ENCODE data around the gene CCDC3. TPM values are rescaled to one million over a fixed set of nuclear protein-coding genes. Genes with fewer than 3 reads are reported as not detected.

The CCDC3 gene
- polyA plus RNA-seq, 2 of the 4 experiments (the other 2 are of a cell fraction) = 0.58 to 0.94 TPM

DNA sequence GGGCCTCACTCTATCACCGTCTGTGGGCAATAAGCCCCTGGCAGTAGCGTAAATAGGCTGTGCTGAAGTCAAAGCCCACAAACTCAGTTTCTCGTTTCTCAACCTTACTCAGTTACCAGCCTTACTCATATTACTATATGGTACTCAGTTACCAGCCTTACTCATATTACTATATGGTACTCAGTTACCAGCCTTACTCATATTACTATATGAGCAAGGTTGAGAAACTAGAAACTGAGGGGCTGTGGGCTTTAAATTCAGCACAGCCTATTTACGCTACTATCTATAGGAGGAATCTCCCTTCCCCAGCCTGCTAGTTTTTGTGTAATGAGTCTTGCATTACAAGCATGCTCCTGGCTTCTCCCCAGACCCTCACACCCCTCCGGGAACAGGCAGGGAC, 35.4 kb downstream of the CCDC3 start:
- H3K4me2 ChIP-seq = no peak overlapping the region
- ATAC-seq (no peak), FAIRE-seq (no peak), DNase-seq (ENCODE audit: low read depth in 1 of 2, low spot score in 1 of 2) (no peak)
- ChIA-PET POLR2A (no interaction called here), CTCF (interaction anchor here (0.5 kb wide), 1 partner anchor 336 kb away, joined by 4 read pairs; no protein-coding TSS in a partner anchor)
- H3K9me3 ChIP-seq = peaks cover 8% of the 10 kb centered on the region; the same call in 2 of the 3 replicates
- H3K27ac ChIP-seq = no peak overlapping the region
- H3K4me1 ChIP-seq = no peaks in the 10 kb centered on the region
- no peak overlapping the region for H3K4me3 ChIP-seq
- 58% methylated on average over 5 of the region's 5 CpGs for WGBS (ENCODE audit: missing lambda C conversion rate)
- TF ChIP-seq ZNF302 (CRISPR knock-in tag; IDR thresholded peaks at IDR 0.05) (no peak), TFCP2L1 (CRISPR knock-in tag; IDR thresholded peaks at IDR 0.05) (no peak)

DNA sequence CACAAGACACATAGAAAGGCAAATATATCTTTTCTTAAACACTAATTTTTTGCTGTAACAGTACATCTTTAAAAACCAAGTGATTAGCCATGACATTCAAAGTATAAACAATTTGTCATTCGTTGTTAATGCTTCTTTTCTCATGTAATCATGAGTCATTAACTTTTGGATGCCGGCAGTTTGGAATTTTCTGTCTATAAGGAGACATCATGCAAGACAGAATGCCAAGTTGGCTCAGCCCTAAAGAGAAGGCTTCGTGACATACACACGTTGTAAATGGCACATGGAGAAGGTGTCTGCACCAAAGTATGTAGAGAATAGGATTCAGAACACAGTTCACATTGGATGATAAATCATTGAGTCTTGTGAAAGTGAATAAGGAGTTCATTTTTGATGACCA, 35.9 kb downstream of the CCDC3 start:
- ATAC-seq (no peak), DNase-seq (ENCODE audit: low read depth in 1 of 2, low spot score in 1 of 2) (no peak), FAIRE-seq (no peak)
- TF ChIP-seq FOXS1 (CRISPR knock-in tag; IDR thresholded peaks at IDR 0.05) = no peak
- no peak for TF ChIP-seq CEBPB (IDR thresholded peaks at IDR 0.05)
- TF ChIP-seq EHF (CRISPR knock-in tag; IDR thresholded peaks at IDR 0.05) = no peak
- no peak for TF ChIP-seq EHMT2 (IDR thresholded peaks at IDR 0.05; ENCODE audit: low read depth)
- TF ChIP-seq CHD2 (IDR thresholded peaks at IDR 0.05; ENCODE audit: low read length, partially characterized antibody) = no peak
- TF ChIP-seq ZC3H11A (IDR thresholded peaks at IDR 0.05) = no peak
- no peak for TF ChIP-seq ZNF302 (CRISPR knock-in tag; IDR thresholded peaks at IDR 0.05)
- TF ChIP-seq MYC (IDR thresholded peaks at IDR 0.05; ENCODE audit: borderline replicate concordance, low read length) = no peak
- no peak for TF ChIP-seq SREBF2 (IDR thresholded peaks at IDR 0.05)
- no peak for TF ChIP-seq JUNB (IDR thresholded peaks at IDR 0.05)
- TF ChIP-seq, protein P1, sequence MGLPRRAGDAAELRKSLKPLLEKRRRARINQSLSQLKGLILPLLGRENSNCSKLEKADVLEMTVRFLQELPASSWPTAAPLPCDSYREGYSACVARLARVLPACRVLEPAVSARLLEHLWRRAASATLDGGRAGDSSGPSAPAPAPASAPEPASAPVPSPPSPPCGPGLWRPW (IDR thresholded peaks at IDR 0.05) = no peak
- no peak for TF ChIP-seq POLR2AphosphoS2 (conservative IDR thresholded peaks at IDR 0.05; ENCODE audit: low read length)
- no peak for TF ChIP-seq TFCP2L1 (CRISPR knock-in tag; IDR thresholded peaks at IDR 0.05)
- TF ChIP-seq KDM5A (IDR thresholded peaks at IDR 0.05) = no peak
- no peak for TF ChIP-seq ESRRA (IDR thresholded peaks at IDR 0.05; ENCODE audit: borderline replicate concordance, low read length)
- no peak for TF ChIP-seq NFE2L2 (conservative IDR thresholded peaks at IDR 0.05; ENCODE audit: low read length)
- 4% methylated on average over 4 of the region's 4 CpGs for WGBS (ENCODE audit: missing lambda C conversion rate)
- H3K4me1 ChIP-seq = no peaks in the 10 kb centered on the region
- ChIA-PET CTCF (no interaction called here), POLR2A (no interaction called here)
- H3K4me3 ChIP-seq = no peak overlapping the region
- peaks cover 8% of the 10 kb centered on the region; the same call in 2 of the 3 replicates for H3K9me3 ChIP-seq
- H3K27ac ChIP-seq = no peak overlapping the region
- H3K4me2 ChIP-seq = no peak overlapping the region

GRCh38 chr10:12962556-12962955, 39.0 kb downstream of the CCDC3 start:
- ChIA-PET POLR2A (no interaction called here), CTCF (interaction anchor here (0.5 to 1.5 kb wide), 5 partner anchors 14 to 748 kb away, joined by 3 to 5 read pairs (median 4); partner anchors contain the start of gene OPTN)
- H3K4me3 ChIP-seq = no peak overlapping the region

GRCh38 chr10:12961416-12962205, 39.9 kb downstream of the CCDC3 start:
- Histone ChIP-seq H3K9me3 (peaks cover 5% of the 10 kb centered on the region; the same call in 1 of the 3 replicates), H3K4me2 (no peak overlapping the region), H3K4me3 (no peak overlapping the region), H3K27ac (no peak overlapping the region), H3K4me1 (no peaks in the 10 kb centered on the region)
- no peak for TF ChIP-seq RCOR1 (IDR thresholded peaks at IDR 0.05; ENCODE audit: low read depth, low read length)
- TF ChIP-seq CEBPB (IDR thresholded peaks at IDR 0.05) = no peak
- TF ChIP-seq, protein P2, sequence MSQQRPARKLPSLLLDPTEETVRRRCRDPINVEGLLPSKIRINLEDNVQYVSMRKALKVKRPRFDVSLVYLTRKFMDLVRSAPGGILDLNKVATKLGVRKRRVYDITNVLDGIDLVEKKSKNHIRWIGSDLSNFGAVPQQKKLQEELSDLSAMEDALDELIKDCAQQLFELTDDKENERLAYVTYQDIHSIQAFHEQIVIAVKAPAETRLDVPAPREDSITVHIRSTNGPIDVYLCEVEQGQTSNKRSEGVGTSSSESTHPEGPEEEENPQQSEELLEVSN (IDR thresholded peaks at IDR 0.05; ENCODE audit: borderline replicate concordance, low read depth) = no peak
- TF ChIP-seq, protein P1 (IDR thresholded peaks at IDR 0.05) = no peak
- TF ChIP-seq TP53 (CRISPR knock-in tag; IDR thresholded peaks at IDR 0.05) = no peak
- no peak for TF ChIP-seq POLR2A (IDR thresholded peaks at IDR 0.05; ENCODE audit: low read length)
- TF ChIP-seq EP300 (IDR thresholded peaks at IDR 0.05) = no peak
- no peak for TF ChIP-seq TFCP2L1 (CRISPR knock-in tag; IDR thresholded peaks at IDR 0.05)
- TF ChIP-seq MYC (IDR thresholded peaks at IDR 0.05; ENCODE audit: borderline replicate concordance, low read length) = no peak
- TF ChIP-seq HEYL (CRISPR knock-in tag; IDR thresholded peaks at IDR 0.05) = no peak
- TF ChIP-seq NR3C1 (IDR thresholded peaks at IDR 0.05) = no peak
- TF ChIP-seq RARB (CRISPR knock-in tag; IDR thresholded peaks at IDR 0.05) = no peak
- no peak for TF ChIP-seq EHF (CRISPR knock-in tag; IDR thresholded peaks at IDR 0.05)
- 46% methylated on average over 7 of the region's 7 CpGs for WGBS (ENCODE audit: missing lambda C conversion rate)
- no peak for ATAC-seq
- POLR2A ChIA-PET = no interaction called here
- CTCF ChIA-PET = interaction anchor here (1.0 to 1.5 kb wide), 3 partner anchors 18 to 747 kb away, joined by 3 to 4 read pairs (median 3); no protein-coding TSS in a partner anchor
- no peak for DNase-seq (ENCODE audit: low read depth in 1 of 2, low spot score in 1 of 2)
- FAIRE-seq = no peak

More at GRCh38 chr10:12962556-12962955, 39.0 kb downstream of the CCDC3 start:
- Histone ChIP-seq H3K4me2 (no peak overlapping the region), H3K9me3 (peaks cover 5% of the 10 kb centered on the region; the same call in 2 of the 3 replicates), H3K4me1 (no peaks in the 10 kb centered on the region), H3K27ac (no peak overlapping the region)
- ATAC-seq (no peak), DNase-seq (ENCODE audit: low read depth in 1 of 2, low spot score in 1 of 2) (no peak), FAIRE-seq (no peak)
- 37% methylated on average over 3 of the region's 3 CpGs for WGBS (ENCODE audit: missing lambda C conversion rate)
- no peak for TF ChIP-seq RCOR1 (IDR thresholded peaks at IDR 0.05; ENCODE audit: low read depth, low read length)
- TF ChIP-seq EHMT2 (IDR thresholded peaks at IDR 0.05; ENCODE audit: low read depth) = no peak
